Ramos (cell line): ENCODE measurements around the gene CCR7.

Experiments used
- in situ Hi-C: fragments of 300-500 bp; cut with MboI; formaldehyde crosslinking; loops from one replicate; pipeline ENCODE4 v1.14.3; 2022; ENCODE audit warnings: low sequenced_read_pairs; ENCODE audit not compliant: unreplicated experiment

CCR7 gene

DNA sequence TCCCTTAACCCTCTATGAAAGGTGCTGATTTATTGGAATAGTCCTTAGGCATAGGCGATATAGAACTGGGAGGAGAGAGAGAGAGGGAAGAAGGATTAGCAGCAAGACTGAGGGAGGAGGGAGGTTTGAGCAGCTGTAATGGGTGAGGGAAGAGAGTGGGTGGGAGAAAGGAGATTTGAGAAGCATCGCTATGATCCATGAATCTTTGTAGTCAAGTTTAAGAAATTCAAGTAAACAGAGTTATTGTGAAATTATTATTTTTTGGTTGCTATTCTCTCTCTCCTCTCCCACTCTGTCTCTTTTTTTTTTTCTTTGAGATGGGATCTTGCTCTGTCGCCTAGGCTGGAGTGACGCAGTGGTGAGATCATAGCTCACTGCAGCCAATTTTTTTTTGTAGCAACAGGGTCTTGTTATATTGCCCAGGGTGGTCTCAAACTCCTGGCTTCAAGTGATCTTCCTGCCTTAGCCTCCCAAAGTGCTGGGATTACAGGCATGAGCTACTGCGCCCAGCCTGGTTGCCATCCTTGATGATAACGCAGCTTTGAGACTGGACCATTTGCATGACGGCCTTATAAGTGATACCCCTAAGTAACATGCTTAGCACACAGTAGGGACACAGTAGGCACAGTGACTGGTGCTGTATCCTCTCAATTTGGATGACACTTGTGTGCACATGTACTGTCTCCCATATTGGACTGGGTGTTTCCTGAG is 42.9 kb downstream of the CCR7 start:
- in situ Hi-C loops = no loop called here

DNA sequence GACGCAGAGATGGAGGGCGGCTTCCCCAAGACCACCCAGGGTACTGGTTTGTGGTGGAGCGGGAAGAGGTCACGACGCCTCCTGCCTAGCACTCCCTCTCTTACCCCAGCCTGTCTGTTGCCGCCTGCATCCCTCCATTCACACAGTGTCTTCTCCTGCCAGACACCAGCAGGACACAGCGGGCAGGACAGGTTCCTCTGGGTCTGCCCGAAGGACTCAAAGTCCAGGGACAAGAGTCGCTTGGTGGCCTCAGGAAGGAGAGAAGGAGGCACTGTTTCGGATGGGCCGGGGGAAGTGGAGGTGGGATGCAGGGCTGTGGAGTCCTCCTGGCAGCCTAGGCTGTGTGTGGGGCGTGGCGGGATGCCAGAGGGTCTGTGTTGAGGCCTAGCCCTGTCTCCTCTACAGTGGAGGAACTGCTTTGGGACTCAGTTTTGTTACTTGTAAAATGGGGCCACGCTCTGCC is 44.2 kb downstream of the CCR7 start:
- in situ Hi-C loops = no loop called here

DNA sequence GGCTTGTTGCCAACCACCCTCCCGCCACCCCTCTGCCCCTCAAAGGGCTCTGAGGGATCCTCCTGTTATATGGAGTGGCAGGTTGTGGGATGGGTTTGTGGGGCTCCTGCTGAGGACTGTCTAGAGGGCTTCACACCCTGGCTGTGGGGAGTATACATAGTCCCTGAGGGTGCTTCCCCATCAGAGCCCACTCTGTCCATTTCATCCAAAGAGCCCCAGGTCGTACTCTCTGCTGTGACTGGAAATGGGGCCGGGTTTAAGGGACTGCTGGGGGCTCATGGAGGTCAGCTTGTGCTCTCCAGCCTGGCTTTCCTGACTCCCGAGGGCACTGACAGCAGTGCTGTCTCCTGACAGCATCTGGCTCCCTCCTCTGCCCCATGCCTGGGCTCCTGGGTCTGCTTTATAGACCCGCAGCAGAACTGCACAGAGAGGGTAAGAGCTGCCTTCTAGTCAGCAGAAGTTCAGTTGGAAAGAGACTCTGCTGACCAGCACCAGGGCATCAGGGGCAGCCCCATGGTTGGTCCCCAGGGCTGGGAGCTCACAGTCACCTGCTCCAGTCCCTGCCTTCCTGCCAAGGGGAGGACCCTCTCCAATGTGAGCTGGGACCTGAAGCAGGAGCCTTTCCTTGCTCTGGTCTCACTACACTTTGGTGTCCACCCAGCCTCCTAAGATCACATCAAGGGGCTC is 46.0 kb downstream of the CCR7 start:
- in situ Hi-C loops = no loop called here

DNA sequence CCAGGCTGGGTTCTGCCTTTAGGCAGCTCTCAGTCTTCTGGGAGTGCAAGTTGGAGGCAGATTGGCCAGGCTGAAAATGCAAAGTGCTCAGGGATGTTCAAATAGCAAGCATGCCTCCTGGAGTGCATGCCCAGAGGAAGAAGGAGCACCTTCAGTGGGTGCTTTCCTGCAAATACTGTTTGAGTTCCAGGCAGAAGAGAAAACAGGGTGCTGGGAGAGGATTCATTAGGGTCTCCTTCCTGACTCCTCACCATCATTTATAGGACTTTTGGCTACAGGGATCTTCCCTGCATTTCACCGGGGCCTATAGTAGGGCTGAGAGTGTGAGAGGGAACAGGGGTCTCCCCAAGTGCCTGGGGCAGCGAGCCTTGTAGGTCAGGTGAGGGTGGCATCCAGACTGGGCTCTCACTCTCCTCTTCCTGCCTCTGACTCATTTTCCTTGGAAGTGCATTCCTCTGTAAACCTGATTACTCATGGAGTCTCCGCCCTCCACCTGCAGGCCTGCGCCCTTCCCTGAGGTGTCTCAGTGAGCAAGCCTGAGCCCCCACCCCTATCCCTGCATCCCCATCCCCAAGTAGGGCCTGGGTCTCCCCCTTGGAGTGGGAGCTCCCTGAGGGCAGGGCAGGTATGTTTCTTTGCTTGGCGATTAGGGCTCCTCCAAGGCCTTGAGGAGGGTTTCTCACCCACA is 46.7 kb downstream of the CCR7 start:
- in situ Hi-C loops = no loop called here

DNA sequence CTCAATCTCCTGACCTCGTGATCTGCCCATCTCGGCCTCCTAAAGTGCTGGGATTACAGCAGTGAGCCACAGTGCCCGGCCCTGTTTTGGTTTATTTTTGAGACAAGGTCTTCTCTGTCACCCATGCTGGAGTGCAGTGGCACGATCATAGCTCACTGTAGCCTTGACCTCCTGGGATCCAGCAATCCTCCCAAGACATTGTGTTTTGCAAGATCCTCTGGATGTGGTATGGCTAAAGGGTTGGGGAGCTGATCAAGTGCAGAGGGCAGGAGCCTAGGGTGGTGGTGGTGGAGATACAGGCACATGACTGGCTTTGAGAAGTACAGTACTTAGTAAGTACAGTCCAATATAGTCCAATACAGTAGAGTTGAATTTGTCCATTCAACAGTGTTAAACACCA is 47.3 kb downstream of the CCR7 start:
- in situ Hi-C loops = no loop called here

DNA sequence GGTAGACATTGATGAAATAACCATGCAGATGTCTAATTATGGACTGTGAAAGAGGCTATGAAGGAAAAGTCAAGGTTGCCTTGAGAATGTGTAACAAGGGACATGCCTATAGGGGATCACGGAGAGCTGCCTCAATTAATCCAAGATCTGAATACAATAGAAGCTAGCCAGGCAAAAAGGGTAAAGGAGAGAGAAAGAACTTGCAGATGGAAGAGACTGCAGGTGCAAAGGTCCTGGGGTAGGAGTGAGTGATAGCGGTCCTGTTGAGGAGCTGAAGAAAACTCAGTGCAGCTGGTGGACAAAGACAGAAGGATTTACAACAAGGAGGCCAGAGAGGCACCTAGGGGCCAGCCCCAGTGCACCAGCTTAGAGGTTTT is 48.0 kb downstream of the CCR7 start:
- in situ Hi-C loops = no loop called here

DNA sequence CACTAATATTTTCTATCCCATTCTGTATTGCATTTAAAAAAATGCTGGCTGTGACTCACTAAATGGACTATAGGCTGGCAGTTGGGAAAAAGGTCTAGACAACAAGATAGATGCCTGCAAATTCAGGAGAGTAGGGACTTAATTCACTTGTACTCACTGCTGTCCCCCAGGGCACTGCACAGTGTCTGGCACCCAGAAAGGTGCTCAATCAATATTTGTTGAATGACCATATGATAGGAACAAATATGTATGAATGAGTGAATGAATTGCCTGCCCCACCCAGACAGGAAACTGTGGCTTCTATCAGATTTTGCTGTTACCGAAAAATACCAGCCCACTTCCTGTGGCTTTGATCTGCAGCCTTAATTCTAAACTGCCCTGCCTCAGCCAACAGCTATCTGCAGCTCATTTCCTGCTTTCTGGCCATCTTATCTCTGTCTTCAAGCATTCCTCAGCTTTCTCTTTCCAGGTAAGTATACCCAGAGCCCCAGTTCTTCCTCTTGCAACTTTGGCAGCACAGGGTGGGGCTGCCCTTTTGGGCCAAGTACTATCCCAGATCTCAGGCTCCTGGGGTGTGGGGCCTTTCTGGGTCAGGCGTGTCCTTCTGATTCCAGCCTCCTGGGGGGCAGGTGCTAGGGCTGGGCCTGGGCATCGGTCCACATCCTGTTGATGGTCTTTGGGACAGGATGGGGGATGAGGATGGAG is 48.5 kb downstream of the CCR7 start:
- in situ Hi-C loops = no loop called here

DNA sequence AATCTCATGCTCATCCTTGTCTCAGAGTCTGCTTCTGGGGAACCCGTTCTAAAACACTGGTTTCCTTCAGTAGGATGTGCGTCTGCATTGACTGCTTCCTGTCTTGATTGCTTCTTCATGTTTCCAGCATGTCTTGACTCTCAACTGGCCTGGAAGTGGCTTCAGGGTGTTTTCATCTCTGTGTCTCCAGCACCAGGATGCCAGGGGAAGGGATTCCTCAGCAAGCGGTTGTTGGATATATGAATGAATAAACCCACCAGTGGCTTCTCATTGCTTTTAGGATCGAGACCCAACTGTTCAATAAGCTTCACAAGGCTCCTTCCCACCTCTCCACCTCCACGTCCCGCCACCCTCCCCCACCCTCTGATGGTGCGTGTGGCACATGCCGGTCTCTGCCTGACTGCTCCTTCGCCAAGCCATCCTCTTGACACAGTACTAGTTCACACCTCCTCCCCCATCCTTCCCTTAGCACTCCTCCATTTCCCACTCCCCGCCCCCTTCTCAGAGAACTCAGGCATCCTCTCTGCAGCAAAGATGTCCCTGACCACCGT is 49.7 kb downstream of the CCR7 start:
- in situ Hi-C loops = no loop called here

DNA sequence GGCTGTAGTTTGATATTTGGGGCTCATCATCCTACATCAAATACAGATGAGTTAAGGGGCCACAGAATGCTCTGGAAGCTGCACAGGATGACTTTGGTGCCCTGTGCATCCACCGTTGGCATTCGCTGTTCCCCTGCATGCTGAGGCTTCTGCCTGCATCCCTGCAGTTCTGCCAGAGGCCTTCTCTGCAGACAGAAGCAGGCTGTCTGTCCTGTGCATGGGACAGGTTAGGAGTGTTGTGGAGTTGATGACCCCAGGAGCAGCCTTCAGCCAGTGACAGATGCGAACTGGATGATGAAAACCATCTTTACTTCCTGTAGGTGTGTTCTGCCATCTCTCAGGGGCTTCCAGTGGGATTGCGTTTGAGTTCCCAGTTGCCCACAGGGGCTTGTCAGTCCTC is 50.3 kb downstream of the CCR7 start:
- in situ Hi-C loops = no loop called here

DNA sequence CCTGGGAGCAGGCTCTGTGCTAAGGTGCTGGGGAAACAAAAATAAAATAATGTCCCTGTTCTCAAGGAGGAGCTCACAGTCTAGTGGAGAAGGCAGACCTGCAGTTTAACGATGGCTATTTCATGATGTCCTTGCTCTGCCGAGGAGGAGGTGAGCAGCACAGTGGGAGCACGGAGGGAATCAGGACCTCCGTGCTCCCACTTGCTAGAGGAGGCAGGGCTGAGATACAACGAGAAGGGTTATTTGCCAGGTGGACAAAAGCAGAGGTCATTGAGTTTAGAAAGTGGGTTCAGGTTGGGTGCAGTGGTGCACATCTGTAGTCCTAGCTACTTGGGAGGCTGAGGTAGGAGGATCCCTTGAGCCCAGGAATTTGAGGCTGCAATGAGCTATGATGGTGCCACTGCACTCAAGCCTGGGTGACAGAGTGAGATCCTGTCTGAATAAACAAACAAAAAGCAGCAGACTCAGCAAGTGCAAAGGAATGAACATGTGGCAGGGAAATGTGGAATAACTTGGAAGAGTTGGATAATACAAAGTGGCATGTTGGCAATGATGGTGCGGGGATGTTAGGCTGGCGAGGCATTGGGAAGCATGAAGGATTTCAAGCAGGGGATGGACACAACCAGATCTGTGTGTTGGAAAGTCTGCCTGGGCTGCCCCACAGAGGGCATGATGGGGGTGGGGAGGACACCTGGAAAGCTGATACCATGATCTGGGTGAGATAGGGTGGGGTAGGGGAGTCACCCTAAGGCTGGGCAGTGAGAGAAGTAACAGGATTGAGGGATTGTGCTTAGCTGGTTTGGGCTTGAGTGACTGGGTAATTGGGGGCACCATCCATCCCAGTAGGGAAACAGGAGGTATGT is 51.0 kb downstream of the CCR7 start:
- in situ Hi-C loops = no loop called here

DNA sequence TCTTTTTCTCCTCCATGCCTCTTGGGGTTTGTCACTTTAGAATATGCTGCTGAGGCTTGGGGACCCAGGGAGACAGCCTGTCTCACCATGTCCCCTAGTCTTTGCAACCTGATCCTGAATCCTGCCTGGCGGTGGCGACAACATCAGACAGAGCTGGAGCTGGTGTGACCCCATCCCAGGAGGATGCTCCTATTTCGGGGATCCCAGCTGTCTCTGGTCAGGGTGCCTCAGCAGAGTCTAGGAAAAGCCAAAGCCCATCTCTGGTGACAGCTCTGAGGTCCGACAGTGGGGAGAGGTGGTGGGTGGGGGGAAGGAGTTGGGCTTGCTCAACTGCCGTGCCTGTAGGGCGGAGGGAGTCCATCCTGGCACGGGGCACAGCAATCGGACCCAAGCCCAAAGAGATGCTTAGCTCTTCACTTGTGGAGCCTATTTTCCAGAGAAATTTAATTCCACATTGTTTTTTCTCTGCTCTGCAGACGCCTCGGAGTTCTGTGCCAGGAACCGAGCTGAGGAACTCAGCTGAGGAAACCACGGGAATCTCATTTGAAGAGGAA is 53.5 kb downstream of the CCR7 start:
- in situ Hi-C loops = no loop called here

DNA sequence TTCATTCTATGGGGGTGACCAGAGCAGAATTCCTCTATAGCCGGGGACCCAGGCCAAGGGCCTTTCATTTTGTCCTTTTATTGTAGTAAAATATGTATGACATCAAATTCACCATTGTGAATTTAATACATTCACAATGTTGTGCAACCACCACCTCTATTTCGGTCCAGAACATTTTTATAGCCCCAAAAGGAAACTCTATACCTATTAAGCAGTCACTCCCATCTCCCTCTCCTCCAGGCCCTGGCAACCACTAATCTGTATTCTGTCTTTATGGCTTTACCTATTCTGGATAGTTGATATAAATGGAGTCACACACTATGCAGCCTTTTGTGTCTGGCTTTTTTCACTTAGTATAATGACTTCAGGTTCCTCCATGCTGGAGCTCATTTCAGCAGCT is 54.1 kb downstream of the CCR7 start:
- in situ Hi-C loops = no loop called here

DNA sequence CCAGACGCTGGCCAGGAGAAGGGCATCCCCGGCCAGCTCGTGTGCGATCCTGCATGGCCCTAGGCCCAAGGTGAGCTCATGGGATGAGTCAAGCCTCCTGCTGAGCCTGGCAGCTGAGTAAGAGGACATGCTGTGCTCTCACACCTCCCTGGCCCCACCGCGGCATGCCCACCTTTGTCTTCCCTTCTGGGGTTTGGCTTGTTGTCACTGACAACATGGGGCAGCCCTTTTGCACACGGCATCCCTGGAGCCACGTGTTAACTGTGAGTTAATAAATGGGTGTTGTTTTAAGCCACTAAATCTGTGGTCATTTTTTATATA is 55.0 kb downstream of the CCR7 start:
- in situ Hi-C loops = no loop called here

DNA sequence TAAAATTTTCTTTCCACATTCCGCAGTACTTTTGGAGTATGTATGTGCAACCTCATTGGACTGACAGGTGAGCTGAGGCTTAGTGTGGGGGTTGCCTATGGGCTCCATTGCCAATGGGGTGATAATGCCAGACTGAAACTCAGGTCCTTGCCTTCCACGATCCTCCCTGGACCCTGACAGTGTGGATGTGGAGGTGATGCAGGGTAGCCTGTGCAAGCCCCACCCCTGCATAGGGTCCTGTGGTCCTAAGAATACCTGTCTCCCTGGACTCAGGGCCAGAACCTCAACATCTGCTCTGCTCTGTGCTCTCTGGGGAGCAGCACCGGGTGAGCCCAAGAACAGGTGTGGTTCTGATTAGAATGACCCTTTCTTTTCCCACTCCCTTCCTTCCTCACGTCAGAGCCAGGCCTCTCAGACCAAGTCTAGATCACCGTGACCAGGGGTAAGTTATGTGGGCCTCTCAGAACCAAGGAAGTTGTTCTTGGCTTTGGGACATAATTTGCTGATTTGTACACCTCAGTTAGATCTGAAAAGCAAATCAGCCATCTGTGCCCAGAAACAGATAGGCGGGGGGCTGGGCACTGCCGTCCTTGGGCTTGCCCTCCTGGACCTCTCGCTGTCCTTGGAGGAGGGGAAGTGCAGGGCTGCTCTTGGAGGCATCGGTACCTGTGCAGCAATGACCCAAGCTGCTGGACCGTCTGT is 55.5 kb downstream of the CCR7 start:
- in situ Hi-C loops = no loop called here

DNA sequence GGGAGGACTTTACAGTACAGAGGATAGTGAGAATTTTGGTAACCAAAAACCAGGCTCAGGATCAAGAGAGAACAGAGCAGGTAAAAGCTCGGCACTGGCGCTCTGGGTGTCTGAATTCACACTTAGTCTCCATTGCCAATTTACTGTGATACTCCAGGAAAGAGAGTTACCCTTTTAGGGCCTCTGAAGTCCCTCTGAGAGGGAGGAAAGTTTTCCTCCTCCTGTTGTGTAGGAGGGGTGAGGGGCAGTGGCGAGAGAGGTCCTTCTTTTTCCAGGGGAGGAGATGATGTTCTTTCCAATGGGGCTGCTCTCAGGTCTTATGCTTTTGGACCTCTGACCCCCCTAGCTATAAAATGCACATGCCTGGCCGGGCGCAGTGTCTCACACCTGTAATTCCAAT is 58.5 kb downstream of the CCR7 start:
- in situ Hi-C loops = no loop called here
